Erythroblast (primary cell): ENCODE results near the gene AASDHPPT.

ENCODE experiments used
- GATA1 ChIP-seq: IDR thresholded peaks from 2 replicates; pipeline ENCODE4 v1.6.1; 2011; ENCODE audit warnings: low read depth, mild to moderate bottlenecking, control low read depth, low read length, moderate library complexity
- POLR2A ChIP-seq: IDR thresholded peaks from 2 replicates; pipeline ENCODE4 v1.6.1; 2011; ENCODE audit warnings: mild to moderate bottlenecking, low read length

DNA sequence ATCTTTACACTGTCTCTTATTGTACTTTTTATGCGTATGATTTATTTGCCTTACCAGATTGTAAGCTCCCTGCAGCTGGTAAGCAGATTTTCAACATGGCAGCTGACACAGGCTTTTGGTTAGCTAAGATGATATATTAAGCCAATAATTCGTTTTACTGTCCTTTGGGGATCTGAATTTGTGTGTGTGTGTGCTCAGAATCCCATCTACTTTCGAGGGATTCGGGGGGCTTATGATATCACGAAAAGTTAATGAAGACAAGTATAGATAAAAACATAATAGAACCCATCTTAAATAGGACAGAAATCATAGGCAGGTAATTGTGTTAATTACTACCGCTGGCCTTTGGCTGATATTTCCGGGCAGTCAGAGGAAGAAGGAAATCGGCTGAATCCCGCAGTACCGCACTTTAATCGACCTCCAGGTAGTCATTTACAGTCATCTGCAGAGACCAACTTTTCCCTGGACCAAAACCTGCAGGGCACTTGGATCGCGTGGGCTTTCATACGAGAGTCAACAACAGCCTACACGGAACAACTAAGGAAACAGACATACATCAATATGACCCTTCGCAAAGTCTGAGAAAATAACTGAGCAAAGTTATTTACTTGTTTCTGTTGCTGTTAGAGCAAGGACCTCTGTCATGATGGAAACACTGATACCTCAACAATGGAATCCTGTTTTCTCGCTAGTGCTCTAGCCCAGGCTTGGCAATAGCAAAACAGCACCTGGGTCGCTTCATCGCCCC lies 1.1 kb upstream of the AASDHPPT start:
- TF ChIP-seq POLR2A (no peak), GATA1 (no peak)
